ENCODE measurements around the gene CHDH.

The CHDH gene

DNA sequence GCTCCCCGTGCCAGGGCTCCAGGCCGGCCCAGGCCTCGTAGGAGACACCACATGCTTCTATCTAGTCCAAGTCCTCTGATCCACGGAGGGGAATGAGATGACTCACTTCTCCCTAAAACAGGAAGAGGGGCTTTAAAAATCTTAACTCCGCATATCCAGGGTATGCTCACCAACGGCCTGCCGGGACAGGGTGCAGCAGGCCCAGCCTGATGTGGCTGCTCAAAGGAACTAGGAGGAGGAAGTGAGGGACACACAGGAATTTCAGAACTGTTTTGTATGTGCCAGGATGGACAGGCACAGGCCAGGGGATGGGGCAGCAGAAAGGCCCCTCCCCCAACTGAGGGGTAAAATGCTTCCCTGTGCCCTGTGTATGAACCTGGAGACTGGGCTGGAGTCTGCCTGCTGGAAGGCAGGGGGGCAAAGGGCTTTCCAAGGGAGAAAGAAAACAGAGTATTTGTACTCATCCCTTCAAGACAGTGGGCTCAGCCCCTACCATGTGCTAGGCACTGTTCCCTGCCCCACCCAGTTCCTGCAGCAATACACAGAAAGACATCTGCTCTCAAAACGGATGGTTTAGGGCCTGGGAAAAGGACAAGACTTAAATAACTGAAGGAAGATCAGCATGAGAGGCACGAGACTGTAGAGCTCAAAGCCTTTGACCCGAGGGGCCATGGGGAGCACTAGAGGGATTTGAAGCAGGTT is 22.1 kb downstream of the CHDH start:
- no peak for DNase-seq

GRCh38 chr3:53823026-53823955 is 22.9 kb downstream of the CHDH start:
- no peak for DNase-seq

DNA sequence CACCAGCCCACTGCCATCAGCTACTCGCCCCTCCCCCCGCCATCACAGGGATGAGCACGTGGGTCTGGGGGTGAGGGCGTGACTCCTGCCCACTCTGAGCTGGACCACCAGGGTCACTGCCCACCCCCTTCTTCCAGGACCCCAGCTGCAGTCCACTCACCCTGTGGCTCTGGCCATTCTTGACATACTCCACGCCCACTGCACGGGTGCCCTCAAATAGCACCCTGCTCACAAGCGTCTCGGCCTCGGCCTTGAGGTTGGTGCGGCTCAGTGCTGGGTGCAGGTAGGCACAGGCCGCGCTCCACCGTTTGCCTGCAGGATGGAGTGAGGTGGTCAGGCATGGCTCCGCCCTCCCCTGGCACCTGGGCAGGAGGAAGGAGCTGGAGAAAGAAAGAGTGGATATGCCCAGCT is 23.9 kb downstream of the CHDH start:
- DNase-seq = no peak

- DNase-seq = no peak
These were observed 24.5 kb downstream of the CHDH start for GRCh38 chr3:53821631-53822121.

- DNase-seq = no peak
These were observed 25.3 kb downstream of the CHDH start for GRCh38 chr3:53820756-53821580.

DNA sequence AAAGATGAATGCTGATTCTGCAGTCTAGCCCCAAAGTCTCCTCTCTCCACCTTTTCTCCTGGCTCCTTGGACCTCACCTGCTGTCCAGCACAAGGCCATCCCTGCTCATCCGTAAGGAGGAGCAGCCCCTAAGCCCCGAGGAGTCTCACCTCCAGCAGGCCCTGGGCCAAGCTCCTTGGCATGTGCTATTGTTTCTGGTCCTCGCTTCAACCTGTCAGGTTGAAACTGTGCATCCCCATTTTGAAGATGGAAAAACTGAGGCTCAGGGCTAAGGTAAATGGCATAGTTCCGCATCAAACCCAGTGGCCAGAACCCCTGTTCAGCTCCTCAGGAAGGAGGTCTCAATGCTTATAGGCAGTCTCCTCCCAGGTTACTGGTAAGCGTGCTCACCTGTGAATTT is 26.1 kb downstream of the CHDH start:
- DNase-seq = no peak

DNA sequence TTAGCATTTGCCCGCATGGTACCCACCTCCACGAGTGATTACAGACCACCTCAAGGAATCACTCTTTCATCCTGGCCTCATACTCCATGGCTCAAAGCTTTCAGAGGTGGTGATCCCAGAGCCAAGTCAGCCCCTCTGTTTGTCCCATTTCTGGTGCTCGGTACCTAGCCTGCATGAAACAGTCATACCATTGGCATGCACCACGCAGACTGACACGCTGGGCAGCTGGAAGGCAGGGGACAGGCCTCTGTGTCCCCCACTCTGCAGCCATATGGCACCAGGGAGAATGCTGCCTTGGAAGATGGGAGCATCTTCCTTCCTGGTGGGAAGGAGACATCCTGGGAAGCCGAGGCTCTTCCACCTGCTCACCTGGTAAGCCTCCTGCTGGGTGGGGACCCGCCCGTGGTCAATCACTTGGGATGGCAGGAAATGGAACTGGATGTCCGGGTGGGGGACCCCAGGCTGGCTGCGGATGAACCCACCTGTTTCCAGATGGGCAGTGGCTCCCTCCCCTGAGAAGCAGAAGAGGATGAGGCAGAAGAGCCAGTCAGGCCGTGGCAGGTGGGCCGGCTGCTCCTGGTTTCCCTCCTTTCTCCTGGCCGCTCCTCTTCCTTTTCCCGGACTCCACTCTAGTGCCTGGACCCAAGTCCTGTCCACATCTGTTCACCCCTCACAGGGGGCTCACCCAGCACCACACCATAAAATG is 26.9 kb downstream of the CHDH start:
- no peak for DNase-seq

DNA sequence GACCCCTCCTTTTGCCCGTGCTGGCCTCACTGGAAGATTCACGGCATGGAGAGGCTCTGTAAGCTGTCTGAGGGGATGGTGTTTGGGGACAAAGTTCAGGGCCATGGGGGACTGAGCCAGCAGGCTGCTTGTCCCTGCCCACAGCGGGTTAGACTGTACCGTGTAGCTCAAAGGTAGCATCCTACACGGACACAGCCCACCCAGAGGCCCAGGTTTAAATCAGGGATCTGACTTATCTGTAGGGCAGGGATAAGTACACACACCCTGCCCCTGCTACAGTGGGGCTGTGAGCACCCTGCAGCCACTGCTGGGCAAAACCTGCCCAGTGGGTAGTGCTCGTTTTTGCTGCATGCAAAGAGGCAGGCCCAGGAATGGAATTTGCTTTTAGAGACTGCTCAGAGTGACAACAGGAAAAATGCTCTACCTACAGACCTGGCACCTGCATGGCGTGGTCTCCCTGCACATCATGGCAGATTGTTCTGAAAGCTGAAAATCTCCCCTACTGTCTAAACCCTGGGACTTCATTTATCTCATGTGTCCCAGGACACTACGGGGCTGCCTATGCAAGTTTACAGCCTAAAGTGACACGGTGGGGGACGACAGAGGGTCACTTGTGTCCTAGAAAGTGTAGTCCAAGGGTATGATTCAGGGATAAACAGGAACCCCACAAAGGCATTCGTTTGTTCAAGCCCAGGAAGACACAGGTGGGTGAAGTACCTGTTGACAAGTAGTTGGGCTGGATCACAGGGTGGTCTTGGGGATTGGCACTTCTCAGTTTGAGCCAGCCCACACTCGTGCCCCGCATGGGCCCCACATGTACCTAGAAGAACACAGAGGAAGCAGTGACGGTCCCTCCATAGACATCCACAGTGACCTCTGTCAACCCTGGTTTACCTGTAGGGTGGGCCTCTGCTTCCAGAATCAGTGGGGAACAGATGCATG is 27.7 kb downstream of the CHDH start:
- DNase-seq = no peak

GRCh38 chr3:53817809-53818208 is 28.4 kb downstream of the CHDH start:
- DNase-seq = no peak

DNA sequence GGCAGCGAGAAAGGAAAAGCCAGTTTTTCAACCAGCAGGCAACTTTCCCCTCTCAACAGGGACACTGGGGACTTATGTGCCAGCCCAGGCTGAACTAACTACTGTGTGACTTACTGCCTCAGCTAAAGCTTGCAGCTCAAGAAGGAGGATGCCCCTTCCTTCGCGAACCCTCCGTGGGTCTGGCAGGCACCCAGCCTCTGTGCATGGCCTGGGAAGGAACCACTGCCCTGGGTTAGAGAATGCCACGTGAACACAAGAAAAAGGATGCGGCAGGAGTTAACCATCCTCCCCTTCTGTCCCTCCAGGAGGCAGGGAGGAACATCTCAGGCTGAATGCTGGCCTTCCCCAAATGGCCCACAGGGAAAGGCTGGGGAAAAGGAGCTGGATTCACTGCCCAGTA is 29.0 kb downstream of the CHDH start:
- no peak for DNase-seq

DNA sequence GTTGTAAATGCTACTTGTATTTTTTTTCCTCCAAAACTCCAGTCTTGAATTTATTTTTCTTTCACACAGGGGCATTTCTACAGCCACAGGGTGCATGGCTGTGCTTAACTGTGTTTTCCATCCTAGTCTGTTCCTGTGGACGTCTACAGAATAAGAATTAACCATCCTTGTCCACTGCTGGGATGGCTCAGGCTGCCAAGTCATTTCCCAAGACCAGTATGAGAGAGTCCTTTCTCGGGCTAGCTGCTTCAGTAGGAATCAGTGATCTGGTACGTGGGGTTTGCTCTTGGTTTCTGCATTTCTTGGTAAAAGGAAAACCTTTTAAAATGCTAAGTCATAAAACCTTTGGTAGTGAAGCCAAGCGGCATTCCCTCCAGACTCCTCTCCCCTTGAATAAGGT is 29.8 kb downstream of the CHDH start:
- DNase-seq = no peak

DNA sequence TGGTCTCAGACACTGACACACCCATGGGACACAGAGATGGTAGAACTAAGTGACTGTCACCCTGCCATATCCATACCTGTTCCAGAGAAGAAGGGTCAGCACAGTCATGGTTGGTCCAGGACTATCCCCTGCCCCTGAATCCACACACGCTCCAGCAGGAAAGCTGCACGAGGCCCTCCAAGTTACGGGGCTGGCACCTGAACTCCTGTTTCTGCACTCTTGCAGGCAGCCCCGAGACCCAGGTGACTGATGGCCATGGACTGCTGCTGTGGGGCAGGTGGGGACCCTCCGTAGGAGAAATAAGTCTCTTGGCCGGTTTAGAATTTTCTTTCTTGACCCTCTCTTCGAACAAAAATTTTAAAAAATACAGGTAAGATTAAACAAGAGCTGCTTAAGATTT is 30.6 kb downstream of the CHDH start:
- DNase-seq = no peak

GRCh38 chr3:53815067-53815466 is 31.2 kb downstream of the CHDH start:
- no peak for DNase-seq

DNA sequence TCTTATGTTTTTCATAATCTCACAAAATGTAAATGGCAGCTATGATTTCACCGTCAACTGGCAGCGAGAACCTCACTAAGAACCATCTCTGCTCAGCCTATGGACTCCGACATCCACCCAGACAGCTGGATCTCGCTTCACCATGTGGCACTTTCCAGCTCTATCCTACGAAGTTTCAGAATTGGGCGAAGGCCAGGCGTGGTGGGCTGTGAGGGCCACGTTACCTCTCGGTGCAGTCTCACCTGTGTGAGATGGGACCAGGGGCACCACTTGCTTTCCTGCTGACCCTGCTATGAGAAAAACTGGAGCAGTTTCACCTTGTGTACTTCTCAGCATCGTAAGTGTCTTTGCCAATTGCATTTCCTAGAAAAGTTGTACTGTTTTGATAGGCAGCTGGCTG is 32.3 kb downstream of the CHDH start:
- DNase-seq = no peak

GRCh38 chr3:53813229-53813628 is 33.0 kb downstream of the CHDH start:
- no peak for DNase-seq

DNA sequence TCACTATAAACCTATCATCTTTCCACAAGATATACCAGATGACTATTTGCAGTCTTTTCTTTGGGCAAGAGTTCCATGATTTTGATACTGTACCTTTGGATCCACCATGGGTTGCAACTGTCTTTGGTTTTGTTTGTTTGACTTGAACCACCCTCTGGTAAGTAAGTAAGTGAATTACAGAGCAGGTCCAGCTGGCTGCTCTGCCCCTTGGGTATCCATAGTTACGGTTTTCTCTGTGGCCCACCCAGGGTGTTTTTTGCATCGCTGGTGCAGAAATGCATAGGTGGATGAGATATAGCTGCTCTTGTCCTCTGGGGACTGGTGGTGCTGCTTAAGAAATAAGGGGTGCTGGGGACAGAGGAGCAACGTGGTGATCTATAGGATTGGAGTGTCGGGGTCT is 33.8 kb downstream of the CHDH start:
- no peak for DNase-seq

DNA sequence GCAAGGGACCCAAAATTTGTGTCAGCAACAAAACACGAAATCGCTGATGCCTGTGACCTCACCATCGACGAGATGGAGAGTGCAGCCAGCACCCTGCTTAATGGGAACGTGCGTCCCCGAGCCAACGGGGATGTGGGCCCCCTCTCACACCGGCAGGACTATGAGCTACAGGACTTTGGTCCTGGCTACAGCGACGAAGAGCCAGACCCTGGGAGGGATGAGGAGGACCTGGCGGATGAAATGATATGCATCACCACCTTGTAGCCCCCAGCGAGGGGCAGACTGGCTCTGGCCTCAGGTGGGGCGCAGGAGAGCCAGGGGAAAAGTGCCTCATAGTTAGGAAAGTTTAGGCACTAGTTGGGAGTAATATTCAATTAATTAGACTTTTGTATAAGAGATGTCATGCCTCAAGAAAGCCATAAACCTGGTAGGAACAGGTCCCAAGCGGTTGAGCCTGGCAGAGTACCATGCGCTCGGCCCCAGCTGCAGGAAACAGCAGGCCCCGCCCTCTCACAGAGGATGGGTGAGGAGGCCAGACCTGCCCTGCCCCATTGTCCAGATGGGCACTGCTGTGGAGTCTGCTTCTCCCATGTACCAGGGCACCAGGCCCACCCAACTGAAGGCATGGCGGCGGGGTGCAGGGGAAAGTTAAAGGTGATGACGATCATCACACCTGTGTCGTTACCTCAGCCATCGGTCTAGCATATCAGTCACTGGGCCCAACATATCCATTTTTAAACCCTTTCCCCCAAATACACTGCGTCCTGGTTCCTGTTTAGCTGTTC is 34.9 kb downstream of the CHDH start:
- DNase-seq = no peak

GRCh38 chr3:53809764-53810400 is 36.3 kb downstream of the CHDH start:
- no peak for DNase-seq

- no peak for DNase-seq
These were observed 37.0 kb downstream of the CHDH start for GRCh38 chr3:53809267-53809666.

GRCh38 chr3:53808496-53808895 is 37.7 kb downstream of the CHDH start:
- no peak for DNase-seq

Measured in CD4-positive, alpha-beta T cell treated with Interleukin-10 for 1 hour (primary cell).